GM12873 (cell line): ENCODE results near the gene BCL2L12.

Experiments used
- TF ChIP-seq, protein P1 (sequence below): IDR thresholded peaks from 2 replicates; pipeline ENCODE4 v1.5.1; 2012; ENCODE audit warnings: low read depth, mild to moderate bottlenecking, moderate library complexity, low read length, control low read depth; ENCODE audit not compliant: insufficient read depth; ENCODE audit errors: missing control alignments

The BCL2L12 gene

DNA sequence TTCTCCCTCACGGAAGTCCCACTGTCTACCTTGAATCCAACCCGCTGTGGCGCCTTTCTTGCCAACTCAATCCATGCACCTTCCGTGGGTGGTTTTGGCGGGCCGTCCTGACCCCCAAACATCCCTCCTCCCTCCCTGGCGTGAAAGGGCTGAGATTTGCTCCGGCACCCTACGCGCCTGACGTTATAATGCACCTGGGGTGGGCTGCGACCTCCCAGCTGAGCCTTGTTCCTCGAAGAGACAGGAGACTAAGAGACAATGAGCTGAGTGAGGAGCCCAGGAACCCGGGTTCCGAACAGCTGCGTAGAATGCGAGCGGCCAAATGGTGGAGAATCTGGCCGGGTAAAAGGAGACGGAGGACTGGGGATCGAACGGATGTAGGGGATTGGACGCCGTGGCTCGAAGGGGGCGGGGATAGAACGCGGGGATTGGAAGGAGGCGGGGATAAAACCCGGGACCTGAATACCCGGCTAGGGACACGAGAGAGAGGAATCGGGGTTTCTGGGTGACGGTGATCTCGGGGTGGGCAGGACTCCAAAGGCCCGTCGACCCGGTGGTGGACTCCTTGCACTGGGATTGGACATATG is 25.0 kb downstream of the BCL2L12 start, which contains the start of gene CPT1C:
CPT1C (plus strand) TSS at position 461 of the 587 bp plus-strand sequence. CDS start 1,137 bp downstream, outside the sequence.
- TF ChIP-seq, protein P1, sequence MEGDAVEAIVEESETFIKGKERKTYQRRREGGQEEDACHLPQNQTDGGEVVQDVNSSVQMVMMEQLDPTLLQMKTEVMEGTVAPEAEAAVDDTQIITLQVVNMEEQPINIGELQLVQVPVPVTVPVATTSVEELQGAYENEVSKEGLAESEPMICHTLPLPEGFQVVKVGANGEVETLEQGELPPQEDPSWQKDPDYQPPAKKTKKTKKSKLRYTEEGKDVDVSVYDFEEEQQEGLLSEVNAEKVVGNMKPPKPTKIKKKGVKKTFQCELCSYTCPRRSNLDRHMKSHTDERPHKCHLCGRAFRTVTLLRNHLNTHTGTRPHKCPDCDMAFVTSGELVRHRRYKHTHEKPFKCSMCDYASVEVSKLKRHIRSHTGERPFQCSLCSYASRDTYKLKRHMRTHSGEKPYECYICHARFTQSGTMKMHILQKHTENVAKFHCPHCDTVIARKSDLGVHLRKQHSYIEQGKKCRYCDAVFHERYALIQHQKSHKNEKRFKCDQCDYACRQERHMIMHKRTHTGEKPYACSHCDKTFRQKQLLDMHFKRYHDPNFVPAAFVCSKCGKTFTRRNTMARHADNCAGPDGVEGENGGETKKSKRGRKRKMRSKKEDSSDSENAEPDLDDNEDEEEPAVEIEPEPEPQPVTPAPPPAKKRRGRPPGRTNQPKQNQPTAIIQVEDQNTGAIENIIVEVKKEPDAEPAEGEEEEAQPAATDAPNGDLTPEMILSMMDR = no peak

DNA sequence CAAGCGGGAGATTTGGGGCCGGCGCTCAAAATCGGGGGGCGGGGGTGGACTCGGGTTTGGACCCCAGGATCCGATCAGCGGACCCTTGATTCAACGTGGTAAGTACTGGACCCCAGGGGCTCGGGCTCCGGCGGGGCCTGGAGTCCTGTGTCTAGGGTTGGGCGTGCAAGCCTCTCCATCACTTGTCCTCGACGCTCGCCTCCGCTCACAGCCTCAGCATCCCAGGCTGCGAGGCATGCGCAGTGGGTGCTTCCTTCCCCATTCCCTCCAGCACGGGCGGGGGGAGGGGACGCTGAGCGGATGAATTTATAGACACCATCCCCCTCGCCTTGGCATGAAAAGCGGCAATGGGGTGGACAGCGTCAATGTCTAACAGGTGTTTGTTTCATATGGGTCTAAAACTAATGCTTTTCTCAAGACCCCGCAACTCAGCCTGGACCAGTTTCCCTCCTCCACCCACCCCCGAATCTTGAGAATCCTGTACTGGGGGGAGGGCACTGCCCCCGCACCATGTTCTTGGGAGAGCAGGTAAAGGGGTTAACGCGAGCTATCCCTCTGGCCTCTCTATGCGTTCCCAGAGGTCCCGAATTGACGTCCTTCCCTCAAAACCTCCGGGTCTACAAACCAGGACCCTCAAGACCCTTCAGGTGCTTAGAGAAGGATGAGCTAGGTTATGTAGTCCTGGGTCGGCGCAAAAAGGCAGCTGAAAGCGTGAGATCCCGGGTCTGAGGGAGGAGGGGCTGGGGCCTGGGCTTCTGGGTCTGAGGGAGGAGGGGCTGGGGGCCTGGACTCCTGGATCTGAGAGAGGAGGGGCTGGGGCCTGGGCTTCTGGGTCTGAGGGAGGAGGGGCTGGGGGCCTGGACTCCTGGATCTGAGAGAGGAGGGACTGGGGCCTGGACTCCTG is 25.8 kb downstream of the BCL2L12 start:
- TF ChIP-seq, protein P1 = no peak

DNA sequence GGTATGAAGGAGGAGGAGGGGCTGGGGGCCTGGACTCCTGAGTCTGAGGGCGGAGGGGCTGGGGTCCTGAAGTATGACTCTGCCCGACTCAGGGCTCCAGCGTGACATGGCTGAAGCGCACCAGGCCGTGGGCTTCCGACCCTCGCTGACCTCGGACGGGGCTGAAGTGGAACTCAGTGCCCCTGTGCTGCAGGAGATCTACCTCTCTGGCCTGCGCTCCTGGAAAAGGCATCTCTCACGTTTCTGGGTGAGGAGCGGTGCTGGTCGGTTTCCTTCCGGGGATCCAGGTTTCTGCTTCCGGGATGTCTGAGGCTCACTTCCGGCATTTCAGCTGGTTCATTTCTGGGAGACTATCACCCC is 26.4 kb downstream of the BCL2L12 start:
- TF ChIP-seq, protein P1 = no peak

DNA sequence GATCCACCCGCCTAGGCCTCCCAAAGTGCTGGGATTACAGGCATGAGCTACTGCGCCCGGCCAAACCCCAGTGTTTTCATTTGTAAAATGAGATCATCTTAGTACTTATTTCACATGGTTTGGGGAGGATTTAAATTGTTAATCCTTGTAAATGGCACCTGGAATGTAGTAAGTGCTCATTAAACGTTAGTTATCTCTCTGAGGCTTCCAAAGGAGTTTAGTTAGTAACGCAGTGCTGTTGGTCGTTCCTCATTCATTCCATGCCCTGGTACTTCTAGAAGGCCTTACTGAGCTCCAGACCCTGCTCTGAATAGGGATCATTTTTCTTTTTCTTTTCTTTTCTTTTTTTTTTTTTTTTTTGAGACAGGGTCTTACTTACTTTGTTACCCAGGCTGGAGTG is 30.4 kb downstream of the BCL2L12 start:
- TF ChIP-seq, protein P1 = no peak

DNA sequence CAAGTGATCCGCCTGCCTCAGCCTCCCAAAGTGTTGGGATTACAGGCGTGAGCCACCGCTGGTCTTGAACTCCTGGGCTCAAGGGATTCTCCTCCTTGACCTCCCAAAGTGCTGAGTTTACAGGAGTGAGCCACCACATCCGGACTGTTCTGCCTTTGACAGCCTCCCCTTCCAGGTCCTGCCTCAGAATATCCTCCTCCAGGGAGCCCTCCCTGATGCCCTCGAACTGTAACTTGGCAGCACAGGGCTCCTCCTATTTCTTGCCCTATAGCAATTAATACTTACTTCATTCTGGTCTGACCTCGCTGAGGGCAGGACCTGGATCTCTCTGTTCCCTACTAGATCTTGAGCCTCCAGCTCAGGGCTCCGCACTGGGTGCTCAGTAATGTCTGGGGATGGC is 31.1 kb downstream of the BCL2L12 start:
- TF ChIP-seq, protein P1 = no peak

DNA sequence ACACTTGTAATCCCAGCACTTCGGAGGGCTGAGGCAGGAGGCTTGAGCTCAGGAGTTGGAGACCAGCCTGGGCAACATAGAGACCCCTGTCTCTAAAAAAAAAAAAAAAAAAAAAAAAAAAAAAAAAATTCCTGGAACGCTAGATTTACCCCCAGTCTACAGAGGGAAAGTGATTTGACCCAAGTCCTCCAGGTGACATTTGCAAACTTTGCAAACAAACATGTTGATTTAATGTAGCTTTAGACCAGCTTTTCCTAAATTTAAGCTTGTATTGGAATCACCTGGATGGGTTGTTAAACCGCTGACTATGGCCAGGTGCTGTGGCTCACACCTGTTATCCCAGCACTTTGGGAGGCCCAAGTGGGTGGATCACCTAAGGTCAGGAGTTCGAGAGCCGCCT is 33.6 kb downstream of the BCL2L12 start:
- TF ChIP-seq, protein P1 = no peak

DNA sequence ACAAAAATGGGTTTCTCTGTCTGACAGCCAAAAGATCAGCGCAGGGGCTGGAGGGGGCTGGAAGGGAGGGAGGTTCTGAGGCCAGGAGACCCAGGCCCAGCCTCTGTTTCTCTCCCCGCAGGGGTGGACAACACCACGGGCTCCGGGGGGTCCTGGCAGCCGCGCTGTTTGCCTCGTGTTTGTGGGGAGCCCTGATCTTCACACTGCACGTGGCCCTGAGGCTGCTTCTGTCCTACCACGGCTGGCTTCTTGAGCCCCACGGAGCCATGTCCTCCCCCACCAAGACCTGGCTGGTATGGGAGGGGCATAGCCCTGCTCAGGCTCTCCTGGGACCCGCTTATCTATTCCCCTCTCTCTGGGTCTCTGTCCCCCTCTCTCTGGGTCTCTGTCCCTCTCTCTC is 34.8 kb downstream of the BCL2L12 start:
- TF ChIP-seq, protein P1 = no peak
